NOMO-1 treated with DMSO at 0.1 percent for 48 hours (cell line): ENCODE data around the gene HACD2.

Experiments
- DNase-seq: peaks from one replicate; lab custom pipeline; 2025; ENCODE audit not compliant: unreplicated experiment; lab: John Stamatoyannopoulos, UW

HACD2 gene

GRCh38 chr3:123571973-123572365 lies 12.9 kb downstream of the HACD2 start:
- DNase-seq: no peak

DNA sequence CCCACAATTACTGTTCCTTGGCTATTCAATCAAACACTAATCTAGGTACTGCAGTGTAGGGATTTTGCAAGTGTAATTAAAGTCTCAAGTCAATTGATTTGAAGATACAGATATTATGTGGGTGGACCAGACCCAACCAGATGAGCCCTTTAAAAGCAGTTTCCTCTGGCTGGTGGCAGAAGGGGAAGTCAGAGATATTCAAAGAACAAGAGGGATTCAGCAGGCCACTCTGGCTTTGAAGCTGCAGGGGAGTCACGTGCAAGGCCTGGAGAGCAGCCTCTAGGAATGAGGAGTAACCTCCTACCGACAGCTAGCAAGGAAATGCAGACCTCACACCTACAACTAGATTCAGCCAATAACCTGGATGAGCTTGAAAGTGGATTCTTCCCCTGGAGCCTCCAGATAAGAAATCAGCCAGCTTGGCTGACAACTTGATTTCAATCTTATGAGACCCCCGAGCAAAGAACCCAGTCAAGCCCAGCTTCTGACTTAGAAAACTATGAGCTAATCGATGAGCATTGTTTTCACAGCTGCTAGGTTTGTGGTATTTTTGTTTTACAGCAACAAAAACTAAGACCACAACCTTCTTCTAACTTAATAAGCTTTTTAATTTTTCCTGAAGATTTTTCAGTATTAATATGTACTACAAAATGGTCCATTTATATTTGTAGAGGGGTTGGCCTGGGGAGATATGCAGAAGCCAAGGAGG lies 13.4 kb downstream of the HACD2 start:
- peak; percentile 2 for DNase-seq

GRCh38 chr3:123568875-123569274 lies 16.0 kb downstream of the HACD2 start:
- DNase-seq: no peak

GRCh38 chr3:123568034-123568433 lies 16.8 kb downstream of the HACD2 start:
- no peak for DNase-seq

- DNase-seq: no peak
Measured at GRCh38 chr3:123564056-123564455, 20.8 kb downstream of the HACD2 start.

DNA sequence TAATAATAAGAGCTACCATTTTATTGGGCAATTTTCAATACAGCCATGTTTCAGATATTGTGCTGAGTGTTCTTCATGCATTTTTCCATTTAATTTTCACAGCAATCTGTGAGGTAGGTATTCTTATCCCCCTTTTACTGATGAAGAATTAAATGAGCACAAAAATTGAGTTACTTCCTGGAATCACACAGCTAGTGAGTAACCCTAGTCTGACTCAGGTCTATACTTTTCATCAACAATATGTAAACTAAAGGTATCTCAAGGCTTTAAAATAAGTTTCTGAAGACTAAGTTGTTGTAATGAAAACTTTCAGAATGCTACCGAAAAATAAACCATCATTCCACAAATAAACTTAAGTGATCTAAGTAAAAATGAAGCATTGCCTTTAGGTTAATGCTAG lies 22.3 kb downstream of the HACD2 start:
- DNase-seq: no peak

DNA sequence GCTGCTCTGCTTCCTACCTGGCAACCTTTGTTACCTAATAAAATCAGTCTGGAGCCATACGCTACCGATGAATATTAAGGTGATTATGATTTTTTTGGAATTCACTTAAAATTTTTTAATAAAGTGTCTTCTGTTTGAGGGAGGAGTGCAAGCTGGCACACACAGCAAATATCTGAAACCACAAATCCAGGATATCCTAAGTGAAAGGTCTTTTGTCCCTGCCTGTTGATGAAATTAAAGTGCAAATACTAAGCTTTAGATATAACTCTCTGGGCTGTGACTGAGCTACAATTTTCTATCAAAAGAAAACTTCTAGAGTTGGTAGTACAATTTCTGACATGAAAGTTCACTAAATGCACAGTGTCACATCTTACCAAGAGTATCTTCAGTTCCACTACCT lies 23.7 kb downstream of the HACD2 start:
- DNase-seq: no peak

DNA sequence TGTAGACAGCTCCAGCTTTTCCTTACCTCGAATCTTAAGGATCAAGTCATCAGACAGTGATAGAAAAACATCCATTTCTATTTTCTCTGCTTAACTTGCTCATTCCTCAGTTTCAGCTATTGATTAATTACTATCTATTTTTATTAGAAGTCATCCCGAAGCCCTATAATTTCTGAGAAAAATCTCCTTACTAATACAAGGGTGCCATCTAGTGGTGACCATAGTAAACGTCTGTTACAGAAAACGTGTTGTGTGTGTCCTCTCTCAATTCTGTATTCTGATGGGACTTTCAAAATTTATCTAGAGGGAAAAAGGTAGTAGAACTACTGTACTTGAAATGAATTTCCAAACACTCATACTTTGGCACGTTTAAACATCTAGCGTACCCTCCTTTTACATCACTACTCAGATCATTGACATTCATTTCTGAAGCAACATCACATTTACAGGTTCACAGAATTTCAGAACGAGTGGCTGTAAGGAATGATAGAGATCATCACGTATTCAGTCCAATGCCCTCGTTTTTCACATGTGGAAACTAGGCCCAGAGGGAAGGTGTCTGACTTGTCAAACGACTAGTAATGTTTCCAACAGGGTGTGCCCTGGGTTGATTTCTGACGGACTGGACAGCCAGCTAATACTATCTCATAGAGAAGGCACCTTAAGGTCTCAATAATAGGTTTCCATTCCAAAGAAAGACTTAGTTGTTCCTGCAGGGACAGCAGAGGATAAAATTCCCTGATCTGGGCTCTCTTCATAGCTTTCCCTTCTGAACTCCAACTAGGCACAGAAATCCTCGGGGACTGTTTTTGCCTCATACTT lies 25.6 kb downstream of the HACD2 start:
- DNase-seq: peak; percentile 37

DNA sequence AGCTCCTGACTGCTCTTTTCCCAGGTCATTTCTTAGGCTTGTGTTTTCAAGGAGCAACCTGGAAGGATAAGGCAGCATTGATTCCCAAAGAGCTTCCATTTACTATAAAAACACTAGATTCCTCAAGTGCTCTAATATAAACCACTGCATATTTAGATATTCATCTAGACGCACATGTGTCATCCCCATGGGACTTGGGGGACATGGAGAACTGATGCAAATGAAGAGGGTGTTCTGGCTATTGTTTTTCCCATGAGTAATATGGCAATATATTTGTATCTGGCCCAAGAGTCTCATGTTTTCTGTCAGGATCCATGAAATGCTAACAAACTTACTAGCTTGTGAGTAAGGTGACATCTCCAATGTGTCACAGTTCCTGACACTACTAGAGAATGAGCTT lies 31.3 kb downstream of the HACD2 start:
- DNase-seq: no peak

DNA sequence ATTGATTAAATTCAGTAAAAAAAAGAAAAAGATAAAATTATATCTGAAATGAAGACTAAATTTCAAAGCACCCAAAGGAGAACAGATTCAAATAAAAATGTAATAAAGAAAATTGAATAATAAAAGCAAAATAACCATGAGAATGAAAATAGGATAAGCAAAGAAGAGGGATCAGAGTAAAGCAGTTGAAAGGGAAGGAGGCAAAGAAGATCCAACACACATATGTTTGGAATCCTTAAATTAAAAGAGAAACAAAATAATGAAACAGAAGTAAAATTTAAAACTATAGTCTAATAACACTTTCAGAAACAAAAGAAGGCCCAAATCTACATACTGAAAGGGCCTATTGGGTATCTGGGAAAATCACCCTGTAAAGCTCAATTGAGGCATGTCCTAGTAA lies 32.1 kb downstream of the HACD2 start:
- DNase-seq: no peak

GRCh38 chr3:123552095-123552714 lies 32.6 kb downstream of the HACD2 start:
- DNase-seq: no peak

- no peak for DNase-seq
Measured at GRCh38 chr3:123547881-123548519, 36.9 kb downstream of the HACD2 start.

- no peak for DNase-seq
Measured at GRCh38 chr3:123546133-123546755, 38.6 kb downstream of the HACD2 start.

GRCh38 chr3:123543950-123544349 lies 40.9 kb downstream of the HACD2 start:
- DNase-seq: no peak

- DNase-seq: no peak
Measured at GRCh38 chr3:123540285-123540684, 44.6 kb downstream of the HACD2 start.

DNA sequence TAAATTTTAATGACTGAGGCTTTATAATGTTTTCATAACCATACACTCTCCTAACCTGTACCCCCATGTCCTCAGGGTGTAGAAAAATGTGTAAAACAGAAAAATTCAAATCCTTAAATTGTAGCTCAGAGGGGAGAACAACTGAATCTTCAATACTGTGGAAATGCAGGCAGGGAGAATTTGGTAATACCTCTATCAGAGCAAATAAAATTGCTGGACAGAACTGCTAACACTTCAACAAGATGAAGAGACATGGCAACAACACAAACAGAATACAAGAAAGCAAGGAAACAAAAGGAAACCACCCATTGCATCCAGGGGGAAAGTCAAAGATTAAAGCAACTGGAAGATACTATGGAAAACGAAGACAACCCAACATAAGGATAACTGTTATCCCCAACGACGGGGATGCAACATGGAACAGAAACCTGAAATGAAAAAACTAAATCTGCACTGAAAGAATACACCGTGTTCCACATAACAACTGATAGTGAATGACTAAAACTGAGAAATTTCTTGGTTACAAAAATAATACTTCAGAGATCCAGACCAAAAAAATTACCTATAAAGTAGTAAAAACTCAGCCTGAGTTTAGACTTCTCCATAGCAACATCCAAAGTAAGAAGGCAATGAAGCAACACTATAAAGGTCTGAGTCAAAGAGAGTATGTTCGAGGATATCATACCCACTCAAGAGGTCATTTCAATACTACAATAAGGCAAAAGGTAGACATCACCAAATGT lies 48.5 kb downstream of the HACD2 start:
- DNase-seq: no peak

GRCh38 chr3:123535580-123535979 lies 49.3 kb downstream of the HACD2 start:
- no peak for DNase-seq

- DNase-seq: no peak
Measured at GRCh38 chr3:123534264-123534663, 50.6 kb downstream of the HACD2 start.

DNA sequence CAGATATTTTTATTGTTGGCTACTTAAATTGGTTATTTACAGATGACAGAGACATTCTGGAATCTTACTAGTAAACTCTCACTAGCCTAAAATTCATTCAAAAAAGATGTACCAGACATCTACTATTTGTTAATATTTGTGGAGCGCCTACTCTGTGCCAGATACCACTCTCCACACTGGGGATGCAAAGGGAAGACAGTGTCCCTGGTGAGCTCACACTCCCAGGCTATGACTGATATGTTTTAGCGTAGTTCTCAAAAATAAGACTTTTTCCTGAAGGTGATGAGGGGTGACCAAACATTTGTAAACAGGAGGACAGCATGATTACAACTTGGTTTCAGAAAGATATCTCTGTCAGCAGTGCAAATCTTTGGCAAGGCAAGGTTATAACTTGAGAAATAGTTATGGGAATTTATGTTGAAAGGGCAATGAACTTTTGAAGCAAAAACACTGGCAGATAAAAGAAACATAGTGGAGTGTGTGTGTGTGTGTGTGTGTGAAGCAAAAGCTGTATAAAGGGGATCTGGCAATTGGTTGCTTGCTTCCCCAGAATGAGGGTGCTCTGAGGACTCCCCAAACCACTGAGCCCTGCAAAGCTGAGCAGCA lies 51.2 kb downstream of the HACD2 start:
- DNase-seq: no peak

DNA sequence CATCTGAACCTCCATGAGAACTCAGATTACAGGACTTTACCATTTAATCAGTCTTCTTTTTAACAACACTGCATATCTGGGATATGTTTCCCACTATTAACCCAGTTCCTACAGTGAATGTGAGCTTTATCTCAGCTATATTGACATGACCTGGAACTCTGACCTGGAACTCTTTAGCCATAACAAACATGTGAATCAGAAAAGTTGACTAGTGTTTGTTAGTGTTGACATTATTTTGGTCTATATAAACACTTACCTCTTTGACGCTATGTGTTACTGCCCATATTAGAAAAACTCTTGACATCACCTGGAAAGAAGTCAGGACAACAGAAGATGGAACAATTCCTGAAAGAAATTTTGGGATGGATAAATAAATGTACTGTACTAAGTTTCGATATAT lies 56.7 kb downstream of the HACD2 start:
- no peak for DNase-seq
